GM19468 (cell line): Measurements from ENCODE around the gene LSAMP.
"Not testable (repeated sequence)": the region's sequence is repeated elsewhere in the genome, so short reads cannot be mapped to it uniquely, and the experiment has no call there.

Experiments used
- ATAC-seq: cut with Tn5 transposase; IDR thresholded peaks from one replicate; pipeline ENCODE4 v1.9.1; 2021; ENCODE audit warnings: mild to moderate bottlenecking, moderate library complexity, moderate number of reproducible peaks; ENCODE audit not compliant: unreplicated experiment; ENCODE audit errors: extremely low read depth

Gene LSAMP

DNA sequence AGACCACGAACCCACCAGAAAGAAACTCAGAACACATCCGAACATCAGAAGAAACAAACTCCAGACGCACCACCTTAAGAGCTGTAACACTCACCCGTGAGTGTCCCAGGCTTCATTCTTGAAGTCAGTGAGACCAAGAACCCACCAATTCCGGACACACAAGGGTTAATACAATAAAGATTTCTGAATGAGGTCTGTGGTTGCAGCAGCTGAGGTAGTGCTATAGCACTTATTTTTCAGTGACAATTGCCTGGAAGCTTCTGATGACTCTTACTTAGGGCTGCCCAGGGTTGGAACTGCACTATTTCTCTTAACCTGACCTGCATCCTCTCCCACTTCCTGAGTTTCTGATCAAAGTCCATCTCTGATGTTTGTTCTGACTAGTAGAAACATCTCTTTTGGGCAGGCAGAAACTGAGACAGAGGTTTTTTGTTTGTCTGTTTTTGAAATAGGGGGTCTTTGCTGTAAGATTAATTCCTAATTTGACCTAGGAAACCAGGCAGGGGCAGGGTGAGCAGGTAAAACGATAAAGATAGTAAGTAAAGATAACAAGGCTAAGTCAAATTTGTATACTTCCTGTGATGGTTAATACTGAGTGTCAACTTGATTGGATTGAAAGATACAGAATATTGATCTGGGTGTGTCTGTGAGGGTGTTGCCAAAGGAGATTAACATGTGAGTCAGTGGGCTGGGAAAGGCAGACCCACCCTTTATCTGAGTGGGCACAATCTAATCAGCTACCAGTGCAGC lies 652.9 kb downstream of the LSAMP start:
- peak; percentile 60 for ATAC-seq

DNA sequence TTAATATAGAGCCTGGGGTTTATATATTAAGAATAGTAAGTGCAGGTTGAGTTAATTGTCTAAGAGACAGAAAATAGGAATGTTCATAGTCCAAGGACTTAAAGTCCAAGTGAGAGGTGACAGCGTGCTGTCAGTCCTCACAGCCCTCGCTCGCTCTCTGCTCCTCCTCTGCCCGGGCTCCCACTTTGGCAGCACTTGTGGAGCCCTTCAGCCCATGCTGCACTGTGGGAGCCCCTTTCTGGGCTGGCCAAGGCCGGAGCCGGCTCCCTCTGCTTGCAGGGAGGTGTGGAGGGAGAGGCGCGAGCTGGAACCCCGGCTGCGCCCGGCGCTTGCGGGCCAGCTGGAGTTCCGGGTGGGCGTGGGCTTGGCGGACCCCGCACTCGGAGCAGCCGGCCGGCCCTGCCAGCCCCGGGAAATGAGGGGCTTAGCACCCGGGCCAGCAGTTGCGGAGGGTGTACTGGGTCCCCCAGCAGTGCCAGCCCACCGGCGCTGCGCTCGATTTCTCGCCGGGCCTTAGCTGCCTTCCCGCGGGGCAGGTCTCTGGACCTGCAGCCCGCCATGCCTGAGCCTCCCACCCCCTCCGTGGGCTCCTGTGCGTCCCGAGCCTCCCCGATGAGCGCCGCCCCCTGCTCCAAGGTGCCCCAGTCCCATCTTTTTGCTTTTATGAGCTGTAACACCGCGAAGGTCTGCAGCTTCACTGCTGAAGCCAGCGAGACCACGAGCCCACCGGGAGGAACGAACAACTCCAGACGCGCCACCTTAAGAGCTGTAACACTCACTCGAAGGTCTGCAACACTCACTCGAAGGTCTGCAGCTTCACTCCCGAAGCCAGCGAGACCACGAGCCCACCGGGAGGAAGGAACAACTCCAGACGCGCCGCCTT lies 653.8 kb downstream of the LSAMP start:
- not testable (repeated sequence) for ATAC-seq

DNA sequence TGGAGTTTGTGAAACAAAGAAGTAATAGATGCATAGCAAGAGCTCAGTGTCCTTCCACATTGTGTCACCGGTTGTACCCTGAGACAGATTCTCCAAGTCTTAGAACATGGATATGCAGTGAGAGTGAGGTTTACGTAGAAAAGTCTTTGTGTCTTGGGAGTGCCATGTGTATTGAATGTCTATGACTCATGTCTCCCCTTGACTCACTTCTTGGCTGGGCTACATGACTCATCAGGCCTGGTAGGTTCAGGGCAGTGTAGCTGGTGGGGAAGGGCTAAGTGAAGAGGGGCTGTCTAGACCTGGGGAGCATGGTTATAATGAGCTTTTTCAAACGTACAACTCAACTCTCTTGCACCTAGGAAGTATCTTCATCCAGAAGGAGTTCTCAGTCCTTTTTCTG lies 654.5 kb downstream of the LSAMP start:
- ATAC-seq: peak; percentile 28

DNA sequence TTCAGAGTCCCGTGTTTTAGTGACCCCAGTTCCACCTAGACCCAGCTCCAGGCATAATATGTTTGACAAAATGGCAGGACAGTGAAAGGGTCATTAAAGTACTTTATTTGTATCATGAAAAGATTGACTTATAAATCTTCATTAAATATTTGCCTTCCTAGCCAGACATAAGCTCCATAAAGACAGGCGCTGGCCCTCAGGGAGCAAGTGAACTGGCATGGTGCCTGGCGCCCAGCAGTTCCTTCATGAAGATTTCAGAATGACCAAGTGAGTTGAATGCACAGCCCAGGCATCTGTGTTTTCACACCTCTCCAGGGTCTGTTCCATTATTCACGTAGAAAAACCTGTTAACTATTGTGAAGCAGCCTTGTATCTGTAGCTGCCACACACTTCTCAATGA lies 655.8 kb downstream of the LSAMP start:
- no peak for ATAC-seq

DNA sequence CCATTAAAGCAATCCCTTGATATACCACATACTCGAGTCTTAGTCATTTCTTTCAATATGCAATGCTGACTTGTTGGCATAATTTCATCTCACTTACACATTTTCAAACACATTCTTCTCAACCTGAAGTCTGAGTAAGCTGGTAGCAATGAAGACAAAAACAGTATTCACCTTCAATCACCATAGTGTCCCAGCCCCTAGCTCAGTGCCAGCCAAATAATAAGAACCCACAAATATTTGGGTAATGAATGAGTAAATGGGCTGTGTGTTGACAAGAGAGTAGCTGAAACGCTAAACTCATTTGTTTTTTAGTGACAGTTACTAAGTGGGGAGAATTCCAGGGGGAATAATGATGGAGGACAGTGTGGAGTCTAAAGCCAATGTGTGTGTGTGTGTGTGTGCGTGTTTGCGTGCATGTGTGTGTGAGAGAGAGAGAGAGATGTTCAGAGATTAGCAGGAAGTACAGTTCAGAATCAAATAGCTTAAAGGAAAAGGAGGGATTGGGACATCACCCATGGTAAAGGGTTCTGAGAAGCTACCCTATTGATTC lies 656.3 kb downstream of the LSAMP start:
- ATAC-seq: no peak

DNA sequence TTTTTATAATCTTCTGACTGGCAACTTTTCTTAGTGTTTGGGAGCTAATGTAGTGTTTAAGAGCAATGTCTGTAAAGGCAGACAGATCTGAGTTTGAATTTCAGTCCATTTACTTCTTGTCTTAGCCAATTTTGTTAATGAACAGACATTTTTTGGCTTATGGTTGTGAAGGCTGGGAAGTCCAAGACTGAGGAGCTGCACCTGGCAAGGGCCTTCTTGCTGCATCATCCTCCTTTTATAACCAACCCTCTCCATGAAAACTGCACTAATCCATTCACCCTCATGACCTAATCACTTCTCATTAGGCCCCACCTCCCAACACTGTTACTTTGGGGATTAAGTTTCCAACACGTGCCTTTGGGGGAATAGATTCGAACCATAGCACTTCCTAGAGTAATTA lies 657.5 kb downstream of the LSAMP start:
- no peak for ATAC-seq

DNA sequence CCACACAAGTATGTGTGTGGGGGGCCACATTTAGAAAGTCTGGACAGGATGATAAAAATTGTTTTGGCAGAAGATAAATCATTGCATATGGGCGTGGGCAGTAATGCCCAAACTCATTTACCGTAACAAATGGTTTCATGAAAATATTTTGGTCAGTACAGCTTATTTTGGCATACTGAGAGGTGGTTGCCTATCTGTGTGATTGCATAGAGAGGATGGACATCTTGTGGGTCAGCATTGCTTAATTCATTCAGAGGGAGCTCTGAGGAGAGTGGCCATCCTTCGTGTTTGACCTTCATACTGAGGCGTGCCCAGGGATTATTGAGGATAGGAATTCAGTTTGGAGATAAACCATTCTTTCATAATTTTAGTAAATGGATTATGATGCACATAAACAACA lies 659.5 kb downstream of the LSAMP start:
- no peak for ATAC-seq

DNA sequence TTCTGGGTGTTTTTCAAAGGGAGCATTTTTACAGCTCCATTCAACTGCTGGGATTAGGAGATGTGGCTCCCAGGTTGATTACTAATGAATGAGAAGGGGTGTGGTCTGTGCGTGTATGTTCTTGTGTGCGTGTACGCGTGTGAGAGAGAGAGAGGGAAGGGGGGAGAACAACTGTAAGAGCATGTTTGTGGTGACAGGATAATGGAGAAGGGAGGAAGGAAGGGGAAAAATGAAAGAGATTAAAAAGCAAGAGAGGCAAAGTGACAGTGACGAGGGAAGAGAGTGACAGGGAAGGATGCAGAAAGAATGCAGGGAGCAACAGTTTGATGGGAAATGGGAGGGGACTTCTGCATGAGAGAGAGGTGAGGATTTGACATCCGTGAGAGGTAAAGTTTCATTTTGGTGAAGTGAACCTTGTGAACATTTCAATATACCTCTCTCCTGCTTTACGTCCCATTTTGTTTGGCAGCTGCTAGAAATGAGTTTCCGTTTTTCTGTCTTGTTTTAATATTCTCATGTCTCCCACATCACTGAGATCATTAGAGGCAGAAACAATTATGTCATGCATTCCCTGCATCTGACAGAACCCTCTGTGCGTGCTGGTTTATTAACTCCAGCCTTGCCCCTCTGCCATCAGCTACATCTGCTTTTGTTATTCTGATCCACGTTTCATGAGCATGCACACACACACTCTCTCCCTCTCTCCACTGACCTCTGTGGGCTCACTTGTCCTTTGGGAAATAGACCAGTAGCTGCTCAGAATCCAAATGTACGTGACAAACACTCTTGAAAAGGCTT lies 660.3 kb downstream of the LSAMP start:
- no peak for ATAC-seq

DNA sequence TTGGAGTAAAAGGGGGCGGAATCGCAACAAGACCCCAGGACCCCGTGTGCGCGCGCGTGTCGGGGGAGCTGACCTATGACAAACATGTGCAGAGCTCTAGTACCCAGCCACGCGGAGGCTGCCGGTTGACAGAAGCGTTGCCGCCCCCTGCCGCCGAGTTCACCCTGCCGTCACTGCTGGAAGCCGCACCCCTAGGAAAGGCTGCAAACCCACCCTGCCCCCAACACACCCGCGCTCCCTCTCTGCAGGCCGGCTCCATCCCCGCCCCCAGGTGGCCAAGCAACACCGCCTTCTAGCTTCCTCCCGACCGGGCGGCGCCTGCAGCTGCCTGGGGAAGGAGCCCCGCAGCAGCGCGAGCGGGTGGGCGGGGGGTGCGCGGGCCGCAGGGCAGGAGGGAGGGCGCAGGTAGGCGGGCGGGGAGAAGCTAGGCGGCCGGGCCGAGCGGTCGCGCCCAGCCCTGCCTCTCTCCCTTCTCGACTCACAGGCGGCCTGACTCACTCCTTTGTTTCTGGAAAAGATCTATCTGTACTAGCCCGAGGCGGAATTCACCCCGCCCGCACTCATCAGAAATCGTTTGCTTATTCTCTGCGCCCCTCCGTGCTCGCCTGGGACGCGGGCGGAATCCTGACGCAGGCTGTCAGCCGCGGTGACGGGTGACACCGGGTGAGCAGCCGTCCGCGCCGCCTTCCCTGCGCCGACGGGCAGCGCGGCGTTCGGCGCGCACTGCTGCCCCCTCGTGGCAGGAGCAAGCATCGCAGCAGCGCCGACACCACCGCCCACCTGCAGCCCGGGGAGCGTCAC lies 661.1 kb downstream of the LSAMP start:
- ATAC-seq: peak; percentile 89

DNA sequence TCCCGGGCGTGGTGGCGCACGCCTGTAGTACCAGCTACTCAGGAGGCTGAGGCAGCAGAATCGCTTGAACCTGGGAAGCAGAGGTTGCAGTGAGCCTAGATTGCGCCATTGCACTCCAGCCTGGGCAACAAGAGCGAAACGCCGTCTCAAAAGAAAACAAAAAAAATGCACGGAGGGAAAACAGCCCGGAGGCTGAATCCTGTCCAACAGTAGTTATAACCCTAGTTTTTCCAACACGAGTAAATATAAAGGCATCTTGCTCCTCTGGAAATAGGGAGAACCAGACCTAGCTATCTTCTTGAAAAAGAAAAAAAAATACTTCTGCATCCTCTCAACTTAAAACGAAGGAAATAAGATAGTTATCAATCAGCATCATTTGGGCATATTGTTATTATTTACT lies 661.9 kb downstream of the LSAMP start:
- ATAC-seq: not testable (repeated sequence)

DNA sequence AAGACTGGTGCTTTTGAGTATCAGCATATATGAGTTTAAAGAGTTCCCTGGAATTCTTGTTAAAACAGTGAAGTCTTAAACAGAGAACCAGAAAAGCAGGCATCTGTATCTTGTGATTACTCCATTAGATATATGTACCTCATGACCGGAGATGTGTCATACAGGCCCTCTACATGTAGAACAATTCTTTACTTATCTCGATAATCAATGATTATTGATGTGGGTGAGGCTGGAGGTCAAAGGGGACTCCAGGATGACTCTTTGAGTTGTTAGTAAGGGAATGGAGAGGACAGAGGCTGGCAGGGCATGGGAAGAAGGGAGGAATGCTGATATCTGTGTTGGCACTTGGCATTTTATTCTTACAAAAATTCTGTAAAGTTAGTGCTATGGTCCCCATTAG lies 666.3 kb downstream of the LSAMP start:
- ATAC-seq: no peak

DNA sequence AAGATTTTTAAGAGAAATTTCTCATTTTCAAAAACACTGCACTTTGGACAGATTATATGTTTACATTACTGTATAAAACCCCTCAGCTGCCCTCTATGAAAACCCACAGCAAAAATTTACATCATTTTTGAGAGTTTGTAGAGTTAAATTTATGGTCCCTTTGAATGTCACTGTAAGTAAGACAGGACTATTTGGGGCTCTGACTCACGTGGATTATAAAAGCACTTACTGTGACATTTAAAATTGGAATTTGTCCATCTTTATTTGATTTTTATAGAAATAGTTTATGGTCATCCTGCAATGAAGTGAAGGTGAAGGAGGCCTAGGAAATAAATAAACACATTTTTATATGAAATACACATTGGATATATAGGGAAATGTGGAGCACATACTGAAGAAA lies 672.3 kb downstream of the LSAMP start:
- no peak for ATAC-seq

DNA sequence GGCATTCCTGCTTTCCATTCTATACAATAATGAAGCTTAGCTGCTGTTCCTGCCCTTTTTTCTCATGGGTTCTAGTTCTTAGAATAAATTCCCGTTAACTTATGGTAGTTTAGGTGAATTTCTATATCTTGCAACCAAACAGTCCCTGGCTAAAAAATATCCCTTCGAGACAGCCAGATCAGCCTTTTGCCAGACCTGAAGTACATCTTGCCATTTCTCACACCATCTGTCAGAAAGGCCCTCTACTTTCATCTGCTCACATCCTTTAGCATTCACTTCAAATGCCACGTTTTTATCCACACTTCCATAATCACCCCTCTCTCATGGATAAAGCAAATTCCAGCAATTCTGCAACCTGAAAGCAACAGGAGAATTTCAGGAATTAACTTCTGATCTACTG lies 676.6 kb downstream of the LSAMP start:
- no peak for ATAC-seq

DNA sequence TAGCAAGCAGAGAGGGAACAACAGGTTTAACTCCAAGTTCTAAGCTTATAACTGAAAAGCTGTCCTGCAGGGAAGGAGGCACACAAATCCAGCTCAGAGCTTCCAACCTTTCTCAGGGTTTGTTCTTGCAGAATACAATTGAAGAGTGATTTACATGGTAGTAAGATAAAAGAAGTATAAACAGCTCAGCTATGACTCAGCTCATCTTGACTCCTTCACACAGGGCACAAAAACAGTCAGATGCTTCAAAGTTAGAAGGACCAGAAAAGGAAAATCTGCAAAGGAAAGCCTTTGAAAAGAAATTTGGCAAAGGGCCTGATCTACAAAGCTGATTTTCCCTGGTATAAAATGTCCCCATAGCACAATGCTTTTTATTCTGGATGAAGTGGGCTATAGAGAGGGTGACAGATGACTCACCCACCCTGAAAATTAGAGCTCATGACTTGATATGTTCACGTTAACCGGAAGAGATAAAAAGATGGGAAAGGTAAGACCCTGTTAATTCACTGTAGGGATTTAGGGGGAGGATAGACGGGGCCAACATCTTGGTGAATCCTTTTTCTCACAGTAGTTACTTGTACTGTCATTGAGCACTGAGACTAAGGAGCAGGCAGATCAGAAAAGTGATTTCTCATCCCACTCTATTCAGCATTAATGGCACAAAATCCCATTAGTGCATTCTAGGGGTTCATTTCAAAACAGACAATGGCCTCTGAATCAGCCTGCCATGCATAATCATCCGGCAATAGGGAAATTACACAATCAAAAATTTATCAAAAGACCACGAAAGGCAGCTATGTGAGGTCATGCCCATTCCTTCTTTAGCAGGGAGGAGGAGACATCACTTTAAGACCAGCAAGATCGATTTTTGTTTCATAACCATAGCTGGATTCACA lies 678.5 kb downstream of the LSAMP start:
- ATAC-seq: no peak

DNA sequence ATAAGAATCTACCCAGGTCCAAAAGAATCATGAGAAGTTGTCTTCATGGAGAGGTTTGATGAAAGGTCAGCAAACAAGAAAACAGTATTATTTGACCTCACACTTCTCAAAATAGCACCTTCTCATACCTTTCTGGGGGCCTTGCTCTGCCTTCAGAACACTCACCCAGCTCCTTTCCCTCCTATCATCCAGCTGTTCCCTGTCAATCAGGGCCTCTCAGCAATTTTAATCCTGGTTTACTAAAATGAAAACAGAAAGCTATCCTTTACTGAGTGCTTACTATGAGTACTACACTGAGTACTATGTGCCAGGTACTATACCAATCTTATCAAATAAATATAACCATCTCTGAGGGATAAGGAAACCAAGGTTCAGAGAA lies 683.4 kb downstream of the LSAMP start:
- ATAC-seq: no peak

DNA sequence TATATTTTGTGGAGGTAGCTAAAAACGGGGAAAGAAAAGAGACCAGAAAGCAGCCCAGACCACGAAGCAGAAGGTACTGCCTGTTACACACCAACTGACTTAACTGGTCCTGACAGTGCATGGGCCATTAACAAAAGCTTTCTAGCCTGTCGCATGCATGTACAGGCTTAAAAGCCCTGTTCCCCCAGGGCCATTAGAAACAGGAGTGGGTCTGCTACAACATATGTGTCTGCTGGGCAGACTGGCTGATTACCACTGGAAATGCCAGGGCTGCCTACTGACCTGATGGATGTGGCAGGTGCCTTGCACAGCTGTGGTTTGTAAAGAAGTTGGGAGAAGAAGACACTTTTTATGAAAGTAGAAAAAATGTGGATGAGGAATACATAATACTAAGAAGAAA lies 684.6 kb downstream of the LSAMP start:
- ATAC-seq: no peak

DNA sequence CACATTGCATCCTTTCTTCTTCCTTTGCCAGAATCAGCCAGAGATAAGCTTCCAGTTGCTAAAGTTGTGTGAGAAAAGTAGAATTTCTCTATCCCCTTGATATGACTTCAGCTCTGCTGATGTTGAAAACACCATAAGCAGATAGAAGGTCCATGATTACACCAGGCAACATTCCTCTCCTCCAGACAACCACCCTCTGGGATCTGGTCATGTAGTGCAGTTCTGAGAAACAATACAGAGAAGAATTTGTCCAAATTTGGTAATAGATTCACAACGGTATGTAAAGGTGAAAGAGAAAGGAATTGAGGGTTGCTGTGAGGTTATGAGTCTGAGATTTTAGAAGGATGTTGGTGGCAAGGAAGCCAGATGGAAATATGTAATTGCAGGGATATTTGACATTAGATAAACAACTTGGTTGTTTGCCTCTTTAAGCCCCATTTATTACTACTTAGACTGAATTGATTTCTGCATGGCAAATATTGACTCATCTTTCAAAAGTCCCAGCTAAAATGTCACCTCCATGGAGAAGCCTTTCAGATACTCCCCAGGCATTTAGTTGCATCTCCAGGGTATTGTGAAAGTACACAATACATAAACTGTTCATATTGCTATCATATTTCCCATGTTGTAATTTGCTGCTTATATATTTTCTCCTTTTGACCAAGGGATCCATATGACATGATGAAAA lies 687.1 kb downstream of the LSAMP start:
- no peak for ATAC-seq

DNA sequence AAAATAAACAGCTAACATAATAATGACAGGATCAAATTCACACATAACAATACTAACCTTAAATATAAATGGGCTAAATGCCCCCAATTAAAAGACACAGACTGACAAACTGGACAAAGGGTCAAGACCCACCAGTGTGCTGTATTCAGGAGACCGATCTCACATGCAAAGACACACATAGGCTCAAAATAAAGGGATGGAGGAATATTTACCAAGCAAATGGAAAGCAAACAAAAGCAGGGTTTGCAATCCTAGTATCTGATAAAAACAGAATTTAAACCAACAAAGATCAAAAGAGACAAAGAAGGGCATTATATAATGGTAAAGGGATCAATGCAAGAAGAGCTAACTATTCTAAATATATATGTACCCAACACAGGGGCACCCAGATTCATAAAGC lies 692.3 kb downstream of the LSAMP start:
- not testable (repeated sequence) for ATAC-seq
